PFSK-1 (cell line): ENCODE measurements around the gene SHH.

Experiments
- FOXP2 ChIP-seq: optimal IDR thresholded peaks from 2 replicates; pipeline ENCODE3; 2011; ENCODE audit warnings: borderline replicate concordance, control low read depth, inconsistent platforms; ENCODE audit not compliant: insufficient read depth; ENCODE audit errors: extremely low read length, extremely low read depth
- POLR2AphosphoS5 ChIP-seq: IDR thresholded peaks from 2 replicates; pipeline ENCODE4 v1.6.1; 2012; ENCODE audit warnings: low read depth, mild to moderate bottlenecking, control low read depth, low read length, moderate library complexity
- REST ChIP-seq, 2 experiments: IDR thresholded peaks; 2 replicates each; pipeline versions ENCODE4 v1.6.1 to v1.8.0; 2011 to 2012; ENCODE audit warnings: low read depth in 2 of 2, low read length in 2 of 2, control low read depth in 1 of 2, inconsistent platforms in 1 of 2, mild to moderate bottlenecking in 1 of 2, moderate library complexity in 1 of 2; ENCODE audit not compliant: insufficient read depth in 1 of 2
- SIN3A ChIP-seq: IDR thresholded peaks from 2 replicates; pipeline ENCODE4 v1.6.1; 2012; ENCODE audit warnings: mild to moderate bottlenecking, low read length, moderate library complexity, borderline replicate concordance; ENCODE audit not compliant: insufficient read depth
- TAF1 ChIP-seq: IDR thresholded peaks from 2 replicates; pipeline ENCODE4 v1.6.1; 2012; ENCODE audit warnings: low read length, control low read depth, borderline replicate concordance; ENCODE audit not compliant: insufficient read depth

Gene SHH

DNA sequence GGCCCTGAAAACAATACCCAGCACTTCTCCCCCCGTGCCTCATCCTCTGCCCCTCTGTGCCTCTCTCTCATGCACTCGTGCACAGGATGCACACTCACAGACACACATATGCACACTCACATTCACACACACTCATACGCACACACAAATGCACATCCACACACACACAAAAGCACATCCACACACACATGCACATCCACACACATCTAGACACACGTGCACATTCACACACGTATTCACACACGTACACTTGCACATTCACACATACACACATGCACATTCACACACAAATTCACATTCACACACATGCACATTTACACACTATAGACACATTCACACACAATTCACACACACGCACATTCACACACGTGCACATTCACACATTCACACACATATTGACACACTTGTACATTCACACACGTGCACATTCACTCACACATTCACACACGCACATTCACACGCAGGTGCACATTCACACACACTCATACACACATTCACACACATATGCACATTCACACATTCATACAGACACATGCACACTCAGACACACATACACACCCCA is 19.2 kb downstream of the SHH start:
- no peak for TF ChIP-seq POLR2AphosphoS5
- TF ChIP-seq SIN3A, result no peak
- no peak for TF ChIP-seq TAF1
- no peak for TF ChIP-seq FOXP2
- TF ChIP-seq REST (IDR thresholded peaks at IDR 0.05; ENCODE audit: insufficient read depth in 1 of 2, low read depth in 2 of 2, low read length in 2 of 2), result no peak

DNA sequence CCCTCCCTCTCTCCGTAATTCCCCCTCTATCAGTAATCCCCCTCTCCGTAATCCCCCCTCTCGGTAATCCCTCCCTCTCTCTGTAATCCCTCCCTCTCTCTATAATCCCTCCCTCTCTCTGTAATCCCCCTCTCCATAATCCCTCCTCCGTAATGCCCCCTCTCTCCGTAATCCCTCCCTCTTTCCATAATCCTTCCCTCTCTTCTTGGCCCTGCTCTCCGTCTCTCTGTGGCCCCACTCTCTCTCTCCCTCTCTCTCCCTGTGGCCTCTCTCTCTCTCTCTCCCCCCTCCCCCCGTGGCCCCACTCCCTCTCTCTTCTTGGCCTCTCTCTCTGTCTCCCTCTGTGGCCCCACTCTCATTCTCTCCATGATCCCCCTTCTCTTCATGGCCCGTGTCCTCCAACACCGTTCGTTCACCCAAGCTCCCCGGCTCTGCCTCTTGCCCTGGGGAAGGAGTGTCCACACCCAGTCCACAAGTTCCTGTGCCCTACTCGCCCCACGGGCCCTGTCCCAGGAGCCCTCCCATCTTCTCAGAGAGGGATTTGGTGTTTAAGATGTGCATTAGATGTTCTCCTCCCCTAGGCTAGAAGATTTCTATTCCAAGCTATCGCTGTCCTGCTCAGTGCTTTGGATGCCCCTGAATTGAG is 19.8 kb downstream of the SHH start:
- no peak for TF ChIP-seq SIN3A
- TF ChIP-seq TAF1, result no peak
- TF ChIP-seq REST (IDR thresholded peaks at IDR 0.05; ENCODE audit: insufficient read depth in 1 of 2, low read depth in 2 of 2, low read length in 2 of 2), result no peak
- no peak for TF ChIP-seq FOXP2
- no peak for TF ChIP-seq POLR2AphosphoS5

DNA sequence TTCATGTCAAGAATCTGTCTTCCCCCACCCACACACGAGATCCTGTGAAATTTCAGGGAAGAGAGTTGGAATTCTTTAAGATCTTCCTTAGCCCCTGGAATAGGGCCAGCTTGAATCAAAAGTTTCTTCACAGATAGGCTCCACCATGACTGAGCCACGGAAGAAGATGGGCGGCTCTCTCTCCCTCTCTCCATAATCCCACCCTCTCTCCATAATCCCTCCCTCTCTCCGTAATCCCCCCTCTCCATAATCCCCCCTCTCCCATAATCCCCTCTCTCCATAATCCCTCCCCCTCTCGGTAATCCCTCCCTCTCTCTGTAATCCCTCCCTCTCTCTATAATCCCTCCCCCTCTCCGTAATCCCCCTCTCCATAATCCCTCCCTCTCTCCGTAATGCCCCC is 20.4 kb downstream of the SHH start:
- TF ChIP-seq FOXP2 (no peak), SIN3A (no peak), POLR2AphosphoS5 (no peak), TAF1 (no peak), REST (IDR thresholded peaks at IDR 0.05; ENCODE audit: insufficient read depth in 1 of 2, low read depth in 2 of 2, low read length in 2 of 2) (no peak)

DNA sequence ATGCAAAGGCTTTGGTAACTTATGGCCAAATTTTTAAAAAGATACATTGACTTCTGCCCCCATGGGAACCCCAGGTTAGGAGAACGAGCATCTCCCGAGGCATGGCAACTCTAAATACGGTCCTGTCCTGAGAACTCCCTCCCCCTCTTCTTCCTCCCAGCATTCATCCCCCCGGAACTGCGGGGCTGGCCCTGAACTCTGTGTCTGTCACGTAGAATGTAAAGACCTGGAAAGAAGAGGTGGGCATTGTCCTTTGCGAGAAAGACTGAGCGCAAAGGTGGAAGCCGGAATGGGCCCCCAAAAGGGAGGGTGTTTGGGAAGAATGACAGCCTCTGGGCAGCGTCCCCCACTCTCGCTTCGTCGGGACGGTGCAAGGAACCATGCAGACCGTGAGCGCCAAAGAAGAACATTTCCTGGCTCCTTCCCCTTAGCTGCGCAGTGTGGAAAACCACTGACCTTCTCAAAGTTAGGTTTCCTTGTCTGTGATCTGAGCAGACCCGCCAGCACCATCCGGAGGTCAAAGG is 21.0 kb downstream of the SHH start:
- TF ChIP-seq TAF1, result no peak
- TF ChIP-seq REST (IDR thresholded peaks at IDR 0.05; ENCODE audit: insufficient read depth in 1 of 2, low read depth in 2 of 2, low read length in 2 of 2), result no peak
- no peak for TF ChIP-seq SIN3A
- no peak for TF ChIP-seq FOXP2
- no peak for TF ChIP-seq POLR2AphosphoS5

DNA sequence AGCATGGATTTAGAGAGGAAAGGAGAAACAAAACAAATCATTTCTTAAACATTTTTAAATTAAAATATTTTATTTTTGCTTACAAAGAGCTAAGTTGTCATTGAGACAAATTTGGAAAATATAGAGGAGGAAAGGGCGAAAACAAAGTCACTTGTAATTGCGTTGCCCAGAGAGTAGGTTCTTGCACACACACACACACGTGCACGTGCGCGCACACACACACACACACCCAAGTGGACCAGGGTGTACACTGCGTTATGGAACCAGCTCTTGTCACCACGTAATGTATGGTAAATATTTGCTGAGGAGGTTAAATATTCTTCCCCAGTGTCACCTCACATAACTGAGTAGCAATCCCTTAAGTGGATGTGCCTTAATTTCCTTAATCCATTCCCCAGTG is 21.6 kb downstream of the SHH start:
- TF ChIP-seq FOXP2 (no peak), TAF1 (no peak), REST (IDR thresholded peaks at IDR 0.05; ENCODE audit: insufficient read depth in 1 of 2, low read depth in 2 of 2, low read length in 2 of 2) (no peak), POLR2AphosphoS5 (no peak), SIN3A (no peak)
